ENCODE results near the gene ABCG5.

ABCG5 gene

GRCh38 chr2:43854671-43855070 lies 16.0 kb upstream of the ABCG5 start:
- H3K9ac ChIP-seq (ENCODE audit: low read length): no peak overlapping the region
- no peaks in the 10 kb centered on the region for H4K20me1 ChIP-seq (ENCODE audit: insufficient read depth, low read length)
- H3K27me3 ChIP-seq (replicated peaks; ENCODE audit: insufficient read depth, low read length): peaks cover 38% of the 10 kb centered on the region
- no peaks in the 10 kb centered on the region for H3K9me3 ChIP-seq (replicated peaks; ENCODE audit: insufficient read depth, low read length)
- H3K4me1 ChIP-seq (ENCODE audit: low read length): no peaks in the 10 kb centered on the region
- H2AFZ ChIP-seq (ENCODE audit: low read length): no peak overlapping the region
- H3K79me2 ChIP-seq (ENCODE audit: low read length): no peaks in the 10 kb centered on the region
- H3K4me2 ChIP-seq (ENCODE audit: low read depth, low read length): no peak overlapping the region
- H3K4me3 ChIP-seq (ENCODE audit: low read length): no peak overlapping the region
- H3K36me3 ChIP-seq (replicated peaks; ENCODE audit: insufficient read depth, low read length): no peaks in the 10 kb centered on the region
- no peak for TF ChIP-seq EZH2phosphoT487 (IDR thresholded peaks at IDR 0.05; ENCODE audit: low read length)
- no peak for TF ChIP-seq EZH2 (optimal IDR thresholded peaks at IDR 0.05; ENCODE audit: low read depth, low read length)
- TF ChIP-seq, protein P1, sequence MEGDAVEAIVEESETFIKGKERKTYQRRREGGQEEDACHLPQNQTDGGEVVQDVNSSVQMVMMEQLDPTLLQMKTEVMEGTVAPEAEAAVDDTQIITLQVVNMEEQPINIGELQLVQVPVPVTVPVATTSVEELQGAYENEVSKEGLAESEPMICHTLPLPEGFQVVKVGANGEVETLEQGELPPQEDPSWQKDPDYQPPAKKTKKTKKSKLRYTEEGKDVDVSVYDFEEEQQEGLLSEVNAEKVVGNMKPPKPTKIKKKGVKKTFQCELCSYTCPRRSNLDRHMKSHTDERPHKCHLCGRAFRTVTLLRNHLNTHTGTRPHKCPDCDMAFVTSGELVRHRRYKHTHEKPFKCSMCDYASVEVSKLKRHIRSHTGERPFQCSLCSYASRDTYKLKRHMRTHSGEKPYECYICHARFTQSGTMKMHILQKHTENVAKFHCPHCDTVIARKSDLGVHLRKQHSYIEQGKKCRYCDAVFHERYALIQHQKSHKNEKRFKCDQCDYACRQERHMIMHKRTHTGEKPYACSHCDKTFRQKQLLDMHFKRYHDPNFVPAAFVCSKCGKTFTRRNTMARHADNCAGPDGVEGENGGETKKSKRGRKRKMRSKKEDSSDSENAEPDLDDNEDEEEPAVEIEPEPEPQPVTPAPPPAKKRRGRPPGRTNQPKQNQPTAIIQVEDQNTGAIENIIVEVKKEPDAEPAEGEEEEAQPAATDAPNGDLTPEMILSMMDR (IDR thresholded peaks at IDR 0.05; ENCODE audit: low read length): no peak
- H3K9me2 ChIP-seq (replicated peaks; ENCODE audit: insufficient read depth, low read length): no peaks in the 10 kb centered on the region
- H3K27ac ChIP-seq (ENCODE audit: low read length): no peak overlapping the region
- no peak for DNase-seq
- H3F3A ChIP-seq (ENCODE audit: insufficient read depth, low read length): no peaks in the 10 kb centered on the region

- Histone ChIP-seq H3K4me1 (ENCODE audit: low read length) (no peaks in the 10 kb centered on the region), H3K27ac (ENCODE audit: low read length) (no peak overlapping the region), H3K9me3 (replicated peaks; ENCODE audit: insufficient read depth, low read length) (no peaks in the 10 kb centered on the region), H3K9me2 (replicated peaks; ENCODE audit: insufficient read depth, low read length) (no peaks in the 10 kb centered on the region), H3K4me3 (ENCODE audit: low read length) (no peak overlapping the region), H3F3A (ENCODE audit: insufficient read depth, low read length) (no peaks in the 10 kb centered on the region), H4K20me1 (ENCODE audit: insufficient read depth, low read length) (no peaks in the 10 kb centered on the region), H3K79me2 (ENCODE audit: low read length) (no peaks in the 10 kb centered on the region), H2AFZ (ENCODE audit: low read length) (no peak overlapping the region), H3K4me2 (ENCODE audit: low read depth, low read length) (no peak overlapping the region), H3K36me3 (replicated peaks; ENCODE audit: insufficient read depth, low read length) (no peaks in the 10 kb centered on the region), H3K27me3 (replicated peaks; ENCODE audit: insufficient read depth, low read length) (peaks cover 36% of the 10 kb centered on the region), H3K9ac (ENCODE audit: low read length) (no peak overlapping the region)
- no peak for TF ChIP-seq EZH2 (optimal IDR thresholded peaks at IDR 0.05; ENCODE audit: low read depth, low read length)
- no peak for TF ChIP-seq EZH2phosphoT487 (IDR thresholded peaks at IDR 0.05; ENCODE audit: low read length)
- TF ChIP-seq, protein P1 (IDR thresholded peaks at IDR 0.05; ENCODE audit: low read length): no peak
- no peak for DNase-seq
Observed at GRCh38 chr2:43853141-43854081, 14.8 kb upstream of the ABCG5 start.

DNA sequence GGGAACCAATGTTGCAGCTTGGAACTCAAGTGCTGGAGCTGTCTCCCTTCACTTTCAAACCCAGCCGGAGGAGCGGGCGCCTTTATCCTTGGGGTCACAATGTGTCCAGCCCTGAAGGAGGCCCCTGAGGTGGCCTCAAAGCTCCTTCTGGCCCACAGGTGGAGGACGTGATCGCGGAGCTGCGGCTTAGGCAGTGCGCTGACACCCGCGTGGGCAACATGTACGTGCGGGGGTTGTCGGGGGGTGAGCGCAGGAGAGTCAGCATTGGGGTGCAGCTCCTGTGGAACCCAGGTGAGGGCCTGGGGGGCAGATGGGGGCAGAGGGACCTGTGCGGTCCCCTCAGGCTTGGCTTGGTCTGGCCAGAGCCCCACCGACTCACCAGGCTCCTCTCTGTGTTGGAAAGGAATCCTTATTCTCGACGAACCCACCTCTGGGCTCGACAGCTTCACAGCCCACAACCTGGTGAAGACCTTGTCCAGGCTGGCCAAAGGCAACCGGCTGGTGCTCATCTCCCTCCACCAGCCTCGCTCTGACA lies 13.6 kb upstream of the ABCG5 start:
- no peak for TF ChIP-seq EZH2 (optimal IDR thresholded peaks at IDR 0.05; ENCODE audit: low read depth, low read length)
- TF ChIP-seq, protein P1 (IDR thresholded peaks at IDR 0.05; ENCODE audit: low read length): no peak
- no peaks in the 10 kb centered on the region for H3K9me2 ChIP-seq (replicated peaks; ENCODE audit: insufficient read depth, low read length)
- no peak overlapping the region for H2AFZ ChIP-seq (ENCODE audit: low read length)
- no peaks in the 10 kb centered on the region for H3K36me3 ChIP-seq (replicated peaks; ENCODE audit: insufficient read depth, low read length)
- no peaks in the 10 kb centered on the region for H3K4me1 ChIP-seq (ENCODE audit: low read length)
- no peak overlapping the region for H3K4me3 ChIP-seq (ENCODE audit: low read length)
- no peaks in the 10 kb centered on the region for H3K9me3 ChIP-seq (replicated peaks; ENCODE audit: insufficient read depth, low read length)
- no peaks in the 10 kb centered on the region for H3K79me2 ChIP-seq (ENCODE audit: low read length)
- DNase-seq: no peak
- no peak overlapping the region for H3K27ac ChIP-seq (ENCODE audit: low read length)
- no peak overlapping the region for H3K9ac ChIP-seq (ENCODE audit: low read length)
- H3K4me2 ChIP-seq (ENCODE audit: low read depth, low read length): no peak overlapping the region
- peaks cover 25% of the 10 kb centered on the region for H3K27me3 ChIP-seq (replicated peaks; ENCODE audit: insufficient read depth, low read length)
- no peaks in the 10 kb centered on the region for H4K20me1 ChIP-seq (ENCODE audit: insufficient read depth, low read length)
- no peaks in the 10 kb centered on the region for H3F3A ChIP-seq (ENCODE audit: insufficient read depth, low read length)

All from MM.1S (cell line).